RWPE2 (cell line): Measurements from ENCODE around the gene LDHAL6A.

Experiments
- ATAC-seq: fragments of 200-7000 bp; cut with Tn5 transposase; 3 replicates; pipeline ENCODE4 v1.9.1; 2021; ENCODE audit warnings: low read depth
- DNase-seq: peaks from one replicate; pipeline ENCODE4 v3.0.0-alpha.2; 2020; ENCODE audit warnings: low spot score
- H3K27ac ChIP-seq: fragments of 450-650 bp; 2 replicates; pipeline ENCODE4 v1.5.1; 2017; ENCODE audit warnings: mild to moderate bottlenecking; ENCODE audit not compliant: poor library complexity, severe bottlenecking
- H3K27me3 ChIP-seq: fragments of 250-450 bp; sonication (Bioruptor Pico); 2 replicates; pipeline ENCODE4 v1.5.1; 2021; ENCODE audit warnings: mild to moderate bottlenecking, moderate library complexity; ENCODE audit not compliant: insufficient read depth, poor library complexity, severe bottlenecking
- H3K36me3 ChIP-seq: fragments of 250-450 bp; sonication (Bioruptor Pico); 2 replicates; pipeline ENCODE4 v1.5.1; 2020; ENCODE audit warnings: low read depth, mild to moderate bottlenecking, moderate library complexity
- H3K4me1 ChIP-seq: fragments of 250-450 bp; sonication (Bioruptor Pico); 2 replicates; pipeline ENCODE4 v1.5.1; 2021; ENCODE audit warnings: mild to moderate bottlenecking, moderate library complexity; ENCODE audit not compliant: insufficient read depth, poor library complexity, severe bottlenecking
- H3K4me3 ChIP-seq: fragments of 250-450 bp; sonication (Bioruptor Pico); 2 replicates; pipeline ENCODE4 v1.5.1; 2021; ENCODE audit warnings: mild to moderate bottlenecking, moderate library complexity; ENCODE audit not compliant: severe bottlenecking
- H3K9me3 ChIP-seq: fragments of 250-450 bp; sonication (Bioruptor Pico); 2 replicates; pipeline ENCODE4 v1.5.1; 2021; ENCODE audit warnings: mild to moderate bottlenecking, moderate library complexity; ENCODE audit not compliant: severe bottlenecking
- TF ChIP-seq, protein P1 (sequence below): fragments of 450-650 bp; IDR thresholded peaks from one replicate; pipeline ENCODE4 v1.5.1; 2017; ENCODE audit warnings: mild to moderate bottlenecking, moderate library complexity; ENCODE audit not compliant: poor library complexity, severe bottlenecking

LDHAL6A gene

GRCh38 chr11:18466402-18466801, 10.7 kb downstream of the LDHAL6A start:
- Histone ChIP-seq H3K9me3 (no peaks in the 10 kb centered on the region), H3K27ac (no peak overlapping the region), H3K36me3 (no peaks in the 10 kb centered on the region), H3K27me3 (no peaks in the 10 kb centered on the region), H3K4me3 (no peak overlapping the region), H3K4me1 (no peaks in the 10 kb centered on the region)
- no peak for DNase-seq
- ATAC-seq: no peak
- TF ChIP-seq, protein P1, sequence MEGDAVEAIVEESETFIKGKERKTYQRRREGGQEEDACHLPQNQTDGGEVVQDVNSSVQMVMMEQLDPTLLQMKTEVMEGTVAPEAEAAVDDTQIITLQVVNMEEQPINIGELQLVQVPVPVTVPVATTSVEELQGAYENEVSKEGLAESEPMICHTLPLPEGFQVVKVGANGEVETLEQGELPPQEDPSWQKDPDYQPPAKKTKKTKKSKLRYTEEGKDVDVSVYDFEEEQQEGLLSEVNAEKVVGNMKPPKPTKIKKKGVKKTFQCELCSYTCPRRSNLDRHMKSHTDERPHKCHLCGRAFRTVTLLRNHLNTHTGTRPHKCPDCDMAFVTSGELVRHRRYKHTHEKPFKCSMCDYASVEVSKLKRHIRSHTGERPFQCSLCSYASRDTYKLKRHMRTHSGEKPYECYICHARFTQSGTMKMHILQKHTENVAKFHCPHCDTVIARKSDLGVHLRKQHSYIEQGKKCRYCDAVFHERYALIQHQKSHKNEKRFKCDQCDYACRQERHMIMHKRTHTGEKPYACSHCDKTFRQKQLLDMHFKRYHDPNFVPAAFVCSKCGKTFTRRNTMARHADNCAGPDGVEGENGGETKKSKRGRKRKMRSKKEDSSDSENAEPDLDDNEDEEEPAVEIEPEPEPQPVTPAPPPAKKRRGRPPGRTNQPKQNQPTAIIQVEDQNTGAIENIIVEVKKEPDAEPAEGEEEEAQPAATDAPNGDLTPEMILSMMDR: no peak

DNA sequence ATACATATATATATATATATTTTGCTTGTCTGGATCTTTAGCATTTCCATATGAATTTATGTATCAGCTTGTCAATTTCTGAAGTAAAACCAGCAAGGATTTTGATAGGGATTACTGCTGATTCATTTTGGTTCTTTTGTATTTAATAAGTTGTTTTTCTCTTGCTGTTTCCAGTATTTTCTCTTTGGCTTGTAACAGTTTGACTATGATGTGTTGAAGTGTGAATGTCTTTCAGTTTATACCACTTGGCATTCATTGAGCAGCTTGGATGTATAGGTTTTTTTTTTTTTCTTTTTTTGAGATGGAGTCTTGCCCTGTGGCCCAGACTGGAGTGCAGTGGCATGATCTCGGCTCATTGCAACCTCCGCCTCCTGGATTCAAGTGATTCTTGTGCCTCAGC, 12.4 kb downstream of the LDHAL6A start:
- Histone ChIP-seq H3K4me1 (no peaks in the 10 kb centered on the region), H3K36me3 (peaks cover 5% of the 10 kb centered on the region; the same call in 1 of the 2 replicates), H3K9me3 (no peaks in the 10 kb centered on the region), H3K27me3 (no peaks in the 10 kb centered on the region), H3K27ac (no peak overlapping the region), H3K4me3 (no peak overlapping the region)
- ATAC-seq (no peak), DNase-seq (no peak)
- TF ChIP-seq, protein P1: no peak

DNA sequence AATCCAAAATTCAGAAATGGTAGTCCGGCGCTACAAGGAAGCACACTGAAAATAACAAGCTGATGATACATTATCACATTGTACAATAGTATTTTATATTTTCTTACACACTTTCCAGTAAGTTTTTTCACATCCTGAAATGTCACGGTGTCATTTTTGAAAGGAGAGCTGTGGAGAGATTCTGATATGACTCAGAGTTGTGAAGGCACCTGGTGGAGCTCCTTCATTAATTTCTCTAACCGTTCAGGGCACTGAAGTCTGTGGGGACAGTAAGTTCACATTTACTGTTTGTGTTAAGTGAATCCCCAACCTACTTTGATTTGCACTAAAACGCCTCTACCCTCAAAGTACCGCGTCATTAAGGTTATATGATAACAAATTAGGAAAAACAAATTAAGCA, 13.3 kb downstream of the LDHAL6A start:
- TF ChIP-seq, protein P1: no peak
- Histone ChIP-seq H3K27ac (no peak overlapping the region), H3K36me3 (peaks cover 5% of the 10 kb centered on the region; the same call in 1 of the 2 replicates), H3K4me1 (no peaks in the 10 kb centered on the region), H3K27me3 (no peaks in the 10 kb centered on the region), H3K4me3 (no peak overlapping the region), H3K9me3 (no peaks in the 10 kb centered on the region)
- DNase-seq: no peak
- ATAC-seq: no peak

DNA sequence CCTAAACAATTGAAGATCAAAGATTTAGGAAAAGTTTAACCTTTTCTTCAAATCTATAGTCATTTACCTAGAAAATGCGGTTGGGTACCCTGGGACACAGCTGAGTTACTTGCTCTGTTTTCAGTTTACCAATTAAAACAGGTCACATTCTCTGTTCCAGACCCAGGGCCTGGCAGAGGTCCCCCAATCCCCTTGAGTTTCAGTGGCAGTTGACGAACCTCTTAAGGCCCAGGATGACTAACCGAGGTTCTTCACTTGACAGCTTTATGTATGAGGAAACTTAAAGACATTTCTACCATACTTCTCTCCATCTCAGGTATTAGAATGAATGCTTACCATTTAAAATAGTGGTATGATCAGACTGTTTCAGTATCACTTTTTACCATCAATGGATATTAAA, 16.3 kb downstream of the LDHAL6A start:
- Histone ChIP-seq H3K4me1 (no peaks in the 10 kb centered on the region), H3K27ac (no peak overlapping the region), H3K4me3 (no peak overlapping the region), H3K36me3 (peaks cover 5% of the 10 kb centered on the region; the same call in 1 of the 2 replicates), H3K27me3 (no peaks in the 10 kb centered on the region), H3K9me3 (no peaks in the 10 kb centered on the region)
- DNase-seq: no peak
- TF ChIP-seq, protein P1: no peak
- no peak for ATAC-seq

GRCh38 chr11:18472587-18472986, 16.9 kb downstream of the LDHAL6A start:
- DNase-seq: no peak
- H3K9me3 ChIP-seq: no peaks in the 10 kb centered on the region
- TF ChIP-seq, protein P1: no peak
- H3K4me3 ChIP-seq: no peak overlapping the region
- H3K36me3 ChIP-seq: peaks cover 5% of the 10 kb centered on the region; the same call in 1 of the 2 replicates
- no peak for ATAC-seq
- H3K27ac ChIP-seq: no peak overlapping the region
- no peaks in the 10 kb centered on the region for H3K27me3 ChIP-seq
- no peaks in the 10 kb centered on the region for H3K4me1 ChIP-seq
